HT-29 (cell line): Measurements from ENCODE around the gene ATP6V0A1. TPM values are rescaled to one million over a fixed set of nuclear protein-coding genes. Genes with fewer than 3 reads are reported as not detected.
A peak's percentile ranks its signal among the peaks of the same experiment; 100 is the strongest.
"Not testable (repeated sequence)": the region's sequence is repeated elsewhere in the genome, so short reads cannot be mapped to it uniquely, and the experiment has no call there.

Source experiments
- DNase-seq: peaks from one replicate; pipeline ENCODE4 v3.0.0-alpha.2; 2015; ENCODE audit warnings: low spot score
- total RNA-seq: library from RNA; depleted of rRNA; stranded (reverse); fragments of >200 nt; shearing (Covaris generic); gene quantifications from 2 replicates; pipeline ENCODE4 v1.2.3, GENCODE V29; 2014

Gene ATP6V0A1
- total RNA-seq, 1 experiment from 2014 or later: 38.4 TPM

DNA sequence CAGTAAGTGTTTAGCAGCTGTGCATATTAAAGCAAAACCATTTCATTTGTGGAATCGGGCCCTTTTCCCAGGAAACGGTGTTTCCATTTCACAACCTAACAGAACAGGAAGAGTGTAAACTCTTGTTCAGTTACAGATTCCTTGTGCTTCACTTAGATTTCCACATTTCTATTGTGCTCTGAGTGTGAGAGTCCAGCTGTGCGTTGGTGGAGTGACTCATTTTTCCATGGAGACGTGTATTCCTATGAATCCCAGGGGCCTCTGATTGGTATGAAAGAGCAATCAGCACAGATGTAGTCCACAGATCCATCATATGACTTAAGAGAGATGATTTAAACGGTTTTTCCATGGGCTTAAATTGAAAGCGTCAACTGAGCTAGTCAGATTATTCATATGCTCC, 22.3 kb upstream of the ATP6V0A1 start:
- DNase-seq: no peak

DNA sequence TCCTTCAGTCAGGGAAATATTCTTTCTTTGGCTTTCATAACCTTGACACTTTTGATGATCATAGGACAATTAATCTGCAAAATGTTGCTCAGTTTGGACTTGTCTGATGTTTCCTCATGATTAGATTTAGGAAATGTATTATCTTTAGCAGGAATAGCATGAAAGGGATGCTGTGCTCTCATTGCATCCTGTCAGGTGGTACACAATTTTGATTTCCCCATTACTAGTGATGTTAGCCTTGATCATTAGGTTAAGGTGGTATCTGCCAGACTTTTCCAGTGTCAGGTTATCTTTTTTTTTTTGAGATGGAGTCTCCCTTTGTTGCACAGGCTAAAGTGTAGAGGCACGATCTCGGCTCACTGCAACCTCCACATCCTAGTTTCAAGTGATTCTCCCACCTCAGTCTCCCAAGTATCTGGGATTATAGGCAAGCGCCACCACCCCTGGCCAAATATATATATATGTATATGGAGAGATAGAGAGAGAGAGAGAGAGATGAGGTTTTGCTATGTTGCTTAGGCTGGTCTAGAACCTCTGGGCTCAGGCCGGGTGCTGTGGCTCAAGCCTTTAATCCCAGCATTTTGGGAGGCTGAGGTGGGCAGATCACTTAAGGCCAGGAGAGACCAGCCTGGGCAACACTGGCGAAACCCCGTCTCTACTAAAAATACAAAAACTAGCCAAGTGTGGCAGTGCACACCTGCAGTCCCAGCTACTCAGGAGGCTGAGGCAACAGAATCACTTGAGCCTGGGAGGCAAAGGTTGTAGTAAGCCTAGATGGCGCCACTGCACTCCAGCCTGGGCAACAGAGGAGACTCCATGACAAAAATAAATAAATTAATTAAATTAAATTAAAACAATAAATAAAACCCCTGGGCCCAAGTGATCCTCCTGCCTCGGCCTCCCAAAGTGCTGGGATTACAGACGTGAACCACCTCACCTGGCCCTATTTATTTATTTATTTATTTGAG, 19.8 kb upstream of the ATP6V0A1 start:
- no peak for DNase-seq

DNA sequence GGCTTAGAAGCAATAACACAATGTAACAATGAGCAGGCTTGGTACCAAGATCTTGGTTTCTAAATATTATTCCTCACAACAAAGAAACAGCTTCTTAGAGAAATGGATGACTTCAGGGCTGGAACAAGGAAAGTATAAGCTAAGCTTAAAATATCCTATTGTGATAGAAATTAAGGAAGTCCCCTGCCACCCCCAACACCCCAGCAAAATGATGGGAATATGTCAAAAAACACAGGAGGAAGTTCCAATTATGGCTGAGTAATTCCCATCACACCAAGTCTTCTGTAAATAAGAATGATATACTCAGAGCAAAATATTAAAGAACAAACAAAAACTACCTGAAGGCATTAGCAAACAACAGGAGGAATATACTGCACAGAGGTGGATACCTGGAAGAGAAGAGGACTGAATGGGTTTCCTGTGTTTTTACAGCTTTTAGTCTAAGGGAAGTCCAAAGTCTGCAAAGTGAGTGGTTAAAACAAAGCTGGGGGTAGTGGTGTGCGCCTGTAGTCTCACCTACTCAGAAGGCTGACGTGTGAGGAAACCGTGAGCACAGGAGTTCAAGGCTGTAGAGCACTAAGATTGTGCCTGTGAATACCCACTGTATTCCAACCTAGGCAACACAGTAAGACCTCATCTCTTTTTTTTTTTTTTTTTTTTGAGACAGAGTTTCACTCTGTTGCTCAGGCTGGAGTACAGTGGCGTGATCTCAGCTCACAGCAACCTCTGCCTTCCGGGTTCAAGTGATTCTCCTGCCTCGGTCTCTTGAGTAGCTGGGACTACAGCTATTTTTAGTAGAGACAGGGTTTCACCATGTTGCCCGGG, 17.1 kb upstream of the ATP6V0A1 start:
- no peak for DNase-seq

DNA sequence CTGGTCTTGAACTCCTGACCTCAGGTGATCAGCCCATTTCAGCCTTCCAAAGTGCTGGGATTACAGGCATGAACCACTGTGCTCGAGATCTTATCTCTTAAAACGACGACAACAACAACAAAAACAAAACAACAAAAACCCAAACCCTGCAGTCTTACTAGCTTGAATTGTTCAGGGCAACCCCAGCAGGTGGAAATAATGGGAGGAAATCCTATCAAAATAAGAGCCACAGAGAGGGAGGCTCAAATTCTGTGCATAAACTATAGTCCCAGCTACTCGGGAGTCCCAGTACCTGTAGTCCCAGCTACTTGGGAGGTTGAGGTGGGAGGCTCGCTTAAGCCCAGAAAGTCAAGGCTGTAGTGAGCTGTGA, 16.5 kb upstream of the ATP6V0A1 start:
- no peak for DNase-seq

DNA sequence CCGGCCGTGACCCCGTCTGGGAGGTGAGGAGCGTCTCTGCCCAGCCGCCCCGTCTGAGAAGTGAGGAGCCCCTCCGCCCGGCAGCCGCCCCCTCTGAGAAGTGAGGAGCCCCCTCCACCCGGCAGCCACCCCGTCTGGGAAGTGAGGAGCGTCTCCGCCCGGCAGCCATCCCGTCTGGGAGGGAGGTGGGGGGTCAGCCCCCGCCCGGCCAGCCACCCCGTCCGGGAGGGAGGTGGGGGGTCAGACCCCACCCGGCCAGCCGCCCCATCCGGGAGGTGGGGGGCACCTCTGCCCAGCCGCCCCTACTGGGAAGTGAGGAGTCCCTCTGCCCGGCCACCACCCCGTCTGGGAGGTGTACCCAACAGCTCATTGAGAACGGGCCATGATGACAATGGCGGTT, 9.5 kb upstream of the ATP6V0A1 start:
- not testable (repeated sequence) for DNase-seq

DNA sequence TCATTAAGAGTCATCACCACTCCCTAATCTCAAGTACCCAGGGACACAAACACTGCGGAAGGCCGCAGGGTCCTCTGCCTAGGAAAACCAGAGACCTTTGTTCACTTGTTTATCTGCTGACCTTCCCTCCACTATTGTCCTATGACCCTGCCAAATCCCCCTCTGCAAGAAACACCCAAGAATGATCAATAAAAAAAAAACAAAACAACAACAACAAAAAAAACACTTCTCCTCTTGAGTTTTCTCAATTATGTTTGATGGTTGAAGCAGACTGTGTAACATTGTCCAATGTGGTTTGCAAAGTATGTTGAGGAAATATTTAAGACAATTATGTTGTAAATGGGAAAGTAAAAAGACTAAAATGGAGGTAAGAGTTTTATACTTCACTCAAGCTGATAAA, 8.8 kb upstream of the ATP6V0A1 start:
- not testable (repeated sequence) for DNase-seq

DNA sequence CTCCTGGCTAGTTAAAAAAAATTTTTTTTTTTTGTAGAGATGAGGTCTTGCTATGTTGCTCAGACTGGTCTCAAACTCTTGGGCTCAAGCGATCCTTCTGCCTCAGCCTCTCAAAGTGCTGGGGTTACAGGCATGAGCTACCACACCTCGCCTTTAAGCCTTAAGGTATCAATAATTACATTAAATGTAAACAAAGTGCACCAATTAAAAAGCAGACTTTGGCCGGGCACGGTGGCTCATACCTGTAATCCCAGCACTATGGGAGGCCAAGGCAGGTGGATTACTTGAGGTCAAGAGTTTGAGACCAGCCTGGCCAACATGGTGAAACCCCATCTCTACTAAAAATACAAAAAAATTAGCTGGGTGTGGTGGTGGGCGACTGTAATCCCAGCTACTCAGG, 7.4 kb upstream of the ATP6V0A1 start:
- DNase-seq: not testable (repeated sequence)

DNA sequence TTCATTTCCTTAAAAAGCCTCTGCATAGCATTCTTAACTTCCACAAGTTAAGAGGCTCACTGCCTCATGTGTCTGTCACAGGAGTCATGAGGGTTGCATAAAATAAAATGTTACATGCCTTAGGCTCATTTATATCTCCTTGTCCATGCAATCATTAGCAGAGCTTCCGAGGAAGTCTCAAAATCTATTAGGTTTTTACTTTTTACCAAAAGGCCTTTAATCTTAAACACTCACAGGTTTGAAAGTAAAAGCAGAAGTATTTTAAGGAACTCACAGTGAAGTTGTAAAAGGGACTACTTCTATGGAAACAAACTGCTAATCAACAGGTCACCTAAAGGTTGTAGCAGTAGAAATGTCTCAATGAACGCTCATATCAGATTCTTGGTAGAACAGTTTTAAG, 5.2 kb upstream of the ATP6V0A1 start:
- DNase-seq: no peak

DNA sequence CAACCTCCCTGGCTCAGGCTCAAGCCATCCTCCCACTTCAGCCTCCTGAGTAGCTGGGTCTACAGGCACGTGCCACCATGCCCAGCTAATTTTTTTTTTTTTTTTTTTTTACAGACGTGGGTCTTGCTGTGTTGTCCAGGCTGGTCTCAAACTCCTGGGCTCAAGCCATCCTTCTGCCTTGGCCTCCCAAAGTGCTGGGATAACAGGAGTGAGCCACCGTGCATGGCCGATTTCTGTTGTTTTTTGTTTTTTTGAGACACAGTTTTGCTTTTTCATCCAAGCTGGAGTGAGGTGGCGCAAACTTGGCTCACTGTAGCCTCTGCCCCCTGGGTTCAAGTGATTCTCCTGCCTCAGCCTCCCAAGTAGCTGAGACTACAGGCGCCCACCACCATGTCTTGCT, 3.7 kb upstream of the ATP6V0A1 start:
- not testable (repeated sequence) for DNase-seq

DNA sequence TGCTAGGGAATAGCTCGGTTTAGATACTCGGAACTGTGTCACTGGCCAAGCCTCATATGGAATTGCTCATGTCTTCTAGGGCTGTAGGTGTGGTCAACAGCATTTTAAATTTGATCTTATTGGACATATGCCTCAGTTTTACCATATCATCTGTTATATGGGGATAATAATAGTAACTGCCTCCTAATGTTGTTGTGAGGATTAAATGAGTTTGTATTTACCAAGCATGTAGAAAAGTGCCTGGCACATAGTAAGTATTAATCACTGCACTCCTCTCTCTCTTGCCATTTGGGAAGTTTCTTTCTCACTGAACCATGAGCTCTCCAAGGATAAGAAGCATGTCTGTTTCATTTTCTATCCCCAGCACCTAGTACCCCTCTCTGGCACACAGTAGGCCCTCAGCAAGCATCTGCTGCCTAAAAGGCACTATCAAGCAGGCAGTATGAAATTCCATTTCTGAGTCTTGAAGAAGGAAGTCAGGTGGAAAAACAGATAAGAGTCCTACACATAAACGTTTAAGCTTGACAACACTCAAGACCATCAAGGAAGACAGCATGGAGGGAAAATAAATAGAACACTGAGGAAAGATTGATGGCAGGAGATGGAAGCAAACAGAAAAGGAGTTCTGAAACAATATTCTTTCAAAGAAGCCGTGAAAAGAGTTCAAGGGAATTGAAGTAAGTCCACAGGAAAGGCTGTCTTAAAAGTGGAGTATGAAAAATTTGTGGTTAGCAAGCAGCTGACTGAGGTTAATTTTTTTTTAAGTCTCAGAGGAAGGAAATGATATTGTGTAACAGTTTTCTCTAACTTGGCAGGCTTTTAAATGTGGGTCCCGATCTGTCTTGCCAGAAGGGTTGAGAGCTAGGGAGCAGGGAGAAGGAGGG, 2.2 kb upstream of the ATP6V0A1 start:
- DNase-seq: peak; percentile 34

DNA sequence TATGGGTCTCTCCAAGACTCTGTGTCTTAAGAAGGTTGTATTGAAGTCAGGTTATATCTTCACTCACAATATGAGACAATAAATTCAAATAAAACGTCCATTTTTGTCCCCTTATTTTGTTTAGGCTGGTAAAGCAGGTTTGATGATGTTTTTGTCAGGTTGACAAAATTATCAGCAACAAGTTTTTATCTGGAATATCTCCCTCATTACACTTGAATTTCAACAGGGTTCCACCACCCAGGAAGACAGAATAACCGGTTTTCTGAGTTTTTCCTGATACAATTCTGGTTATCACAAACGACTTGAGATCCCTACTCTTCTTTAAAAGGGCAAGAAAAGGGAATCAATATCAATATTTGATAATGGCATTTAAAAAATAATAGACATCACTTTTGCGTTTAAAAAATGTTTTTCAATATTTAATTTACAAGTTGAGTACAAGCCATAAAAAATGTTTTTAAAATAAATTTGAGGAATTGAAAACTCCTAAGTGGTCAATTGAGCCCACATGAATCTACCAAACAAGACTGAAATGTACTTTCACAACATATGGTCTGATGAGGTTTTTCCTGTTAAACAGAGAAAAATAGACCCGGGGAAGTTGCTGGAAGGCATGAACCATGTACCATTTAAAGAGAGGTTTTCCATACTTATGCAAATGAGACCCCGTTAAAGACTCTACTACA, 1.4 kb upstream of the ATP6V0A1 start:
- DNase-seq: peak; percentile 35

DNA sequence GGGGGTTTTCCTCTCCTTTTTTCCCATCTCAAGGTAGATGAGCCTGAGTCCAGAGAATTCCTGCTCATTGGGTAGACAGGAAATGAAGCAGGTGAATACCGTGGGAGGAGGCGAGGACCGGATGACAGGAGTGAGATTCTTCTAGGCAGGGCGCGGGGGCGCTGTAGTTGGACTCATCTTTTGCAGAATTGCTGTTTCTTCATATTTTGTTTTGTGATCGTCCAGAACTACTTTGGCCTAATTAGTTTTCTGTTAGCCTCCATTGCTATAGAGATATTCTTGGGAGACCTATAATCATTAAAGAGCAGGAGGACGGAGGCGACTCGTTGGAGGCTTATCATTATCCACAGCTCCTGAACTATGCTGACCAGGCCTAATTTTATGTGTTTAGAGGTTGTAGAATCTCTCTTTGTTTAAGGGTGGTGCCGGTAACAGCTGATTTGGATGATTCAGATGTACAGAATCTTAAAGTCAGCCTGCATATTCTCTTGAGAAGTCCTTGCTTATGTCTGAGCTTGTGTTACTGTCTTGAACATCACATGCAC, 650 bp downstream of the ATP6V0A1 start:
- peak; percentile 70 for DNase-seq

DNA sequence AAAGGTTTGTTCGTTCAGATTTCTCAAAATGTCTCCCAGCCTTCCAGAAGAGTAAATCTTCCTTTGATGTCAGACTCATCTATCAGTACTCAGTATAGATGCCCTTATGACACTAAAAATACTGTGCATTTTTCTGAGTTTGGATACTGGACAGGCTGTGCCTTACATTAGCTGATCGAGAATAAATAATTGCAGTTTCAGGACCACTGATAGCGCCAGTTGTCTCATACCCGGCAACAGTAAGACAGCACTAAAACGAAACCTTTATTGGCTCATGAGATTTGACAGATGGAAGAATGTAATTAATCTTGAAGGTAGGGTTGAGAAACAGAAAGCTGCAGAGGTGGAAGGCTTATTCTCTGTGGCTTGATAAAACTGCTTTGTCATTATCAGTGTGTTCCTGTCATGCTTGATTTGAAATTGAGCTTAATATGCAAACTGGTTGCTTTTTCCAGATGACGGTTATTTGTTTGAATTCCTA, 1.2 kb downstream of the ATP6V0A1 start:
- DNase-seq: peak; percentile 41

DNA sequence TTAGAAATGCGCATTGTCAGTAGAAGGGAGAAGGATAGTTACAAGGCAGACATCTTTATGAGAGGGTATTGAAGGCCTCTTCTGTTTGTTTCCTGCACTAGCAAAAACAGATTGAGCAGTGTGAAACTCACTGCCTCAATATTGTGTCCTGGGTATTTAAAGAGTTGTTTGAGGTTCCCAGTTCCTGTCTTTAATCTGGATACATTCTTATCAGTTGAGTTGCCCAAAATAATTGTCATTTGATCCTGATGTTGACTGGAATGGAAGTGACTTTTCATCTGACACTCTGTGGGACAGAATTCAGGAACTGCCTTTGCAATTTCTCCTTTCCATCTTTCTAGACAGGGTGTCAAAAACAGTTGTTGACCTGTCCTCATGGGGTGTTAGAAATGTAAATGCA, 1.7 kb downstream of the ATP6V0A1 start:
- no peak for DNase-seq

DNA sequence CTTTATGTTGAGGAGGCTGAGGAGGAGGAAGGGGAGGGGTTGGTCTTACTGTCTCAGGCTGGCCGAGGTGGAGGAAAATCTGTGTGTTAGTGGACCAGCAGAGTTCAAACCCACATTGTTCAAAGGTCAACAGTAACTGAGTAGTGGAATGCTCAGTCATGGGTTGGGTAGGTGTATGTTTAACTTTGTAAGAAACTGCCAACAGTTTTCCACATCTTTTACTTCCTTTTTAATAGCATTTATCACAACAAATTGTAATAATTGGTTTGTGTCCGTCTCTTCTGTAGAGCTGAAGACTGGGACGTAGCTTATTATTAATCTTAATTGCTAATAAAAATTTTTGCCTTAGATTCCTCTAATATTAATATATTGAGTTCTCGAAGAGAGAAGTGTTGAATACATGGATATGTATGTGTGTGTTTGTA, 5.3 kb downstream of the ATP6V0A1 start:
- DNase-seq: peak; percentile 34

DNA sequence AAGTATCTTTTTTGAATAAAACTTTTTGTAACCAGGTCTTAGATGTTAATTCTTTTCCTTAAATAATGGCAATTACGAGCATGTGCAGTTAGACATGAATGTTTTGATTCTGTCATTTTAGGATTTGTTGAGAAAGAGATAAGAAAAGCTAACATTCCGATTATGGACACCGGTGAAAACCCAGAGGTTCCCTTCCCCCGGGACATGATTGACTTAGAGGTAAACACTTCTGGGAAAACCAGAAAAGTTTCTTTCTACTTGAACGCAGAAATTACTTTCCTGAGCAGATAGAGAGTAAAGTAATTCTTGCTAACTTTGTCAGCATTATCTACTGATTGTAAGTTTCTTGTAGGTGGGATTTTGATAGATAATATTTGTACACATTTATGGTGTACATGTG, 9.2 kb downstream of the ATP6V0A1 start:
- no peak for DNase-seq

DNA sequence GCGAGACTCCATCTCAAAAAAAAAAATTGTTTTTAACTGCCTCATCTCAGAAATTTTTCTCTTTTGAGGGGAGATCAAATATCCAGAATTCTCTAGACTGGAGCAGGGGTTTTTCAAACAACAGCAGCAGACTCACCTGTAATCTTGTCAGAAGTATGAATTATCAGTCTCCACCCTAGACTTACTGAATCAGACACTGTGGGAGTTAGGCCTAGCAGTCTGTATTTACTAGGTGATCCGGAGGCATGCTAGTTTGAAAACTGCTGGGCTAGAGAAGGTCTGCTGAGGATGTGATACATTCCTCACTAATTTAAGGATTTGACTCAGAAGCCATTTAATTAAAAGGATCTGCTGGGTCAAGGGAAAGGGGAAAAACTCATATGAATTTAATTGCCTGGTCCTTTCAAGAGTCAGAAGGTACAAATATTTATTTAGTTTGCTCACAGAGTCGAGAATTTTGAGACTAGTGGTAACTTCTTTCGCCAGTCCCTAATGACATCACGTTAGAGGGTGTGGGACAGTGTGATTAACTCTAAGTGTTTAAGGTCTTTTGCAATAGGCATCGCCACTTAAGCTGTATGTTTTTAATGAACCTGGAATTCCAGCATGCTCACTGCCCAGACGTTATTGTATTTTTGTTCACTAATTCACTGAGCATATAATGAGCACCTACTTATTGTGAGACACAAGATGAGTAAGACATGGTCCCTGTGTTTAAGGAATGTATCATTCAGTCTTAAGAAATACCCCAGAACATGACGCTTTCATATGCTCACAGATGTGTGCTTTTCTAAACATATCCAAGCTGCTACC, 14.2 kb downstream of the ATP6V0A1 start:
- DNase-seq: no peak

DNA sequence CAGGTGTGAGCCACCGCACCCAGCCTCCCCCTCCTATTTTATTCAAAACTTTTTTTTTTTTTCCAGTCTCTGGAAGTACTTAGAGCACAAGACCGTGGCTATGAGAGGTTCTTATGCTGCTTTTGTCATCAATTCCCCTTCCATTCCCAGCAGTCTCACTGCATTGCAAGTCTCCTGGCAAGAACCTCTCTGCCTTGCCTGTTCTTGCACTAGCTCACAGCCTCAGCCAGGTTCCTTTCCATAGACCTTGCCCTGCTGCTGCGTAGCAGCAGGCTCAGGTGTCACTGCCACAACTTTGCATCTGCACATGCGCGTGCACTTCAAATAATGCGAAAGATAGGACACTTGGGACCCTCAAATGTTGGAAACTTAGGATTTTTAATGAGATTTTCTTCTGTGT, 15.6 kb downstream of the ATP6V0A1 start:
- DNase-seq: no peak

DNA sequence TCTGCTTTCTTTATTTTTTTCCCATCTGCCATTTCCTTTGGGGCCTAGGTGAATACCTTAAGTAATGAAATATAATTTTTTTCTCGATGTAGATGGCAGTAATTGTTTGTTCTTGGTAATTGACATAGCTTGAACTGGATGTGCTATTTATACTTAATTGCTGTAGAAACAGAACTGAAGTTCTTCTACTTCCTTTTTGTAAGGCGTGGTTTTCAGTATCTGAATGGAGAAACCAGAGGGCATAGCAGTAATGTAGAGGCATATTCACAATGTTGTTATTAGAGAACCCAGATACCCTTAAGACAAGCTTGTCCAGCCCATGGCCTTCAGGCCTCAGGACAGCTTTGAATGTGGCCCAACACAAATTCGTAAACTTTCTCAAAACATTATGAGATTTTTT, 16.4 kb downstream of the ATP6V0A1 start:
- no peak for DNase-seq

DNA sequence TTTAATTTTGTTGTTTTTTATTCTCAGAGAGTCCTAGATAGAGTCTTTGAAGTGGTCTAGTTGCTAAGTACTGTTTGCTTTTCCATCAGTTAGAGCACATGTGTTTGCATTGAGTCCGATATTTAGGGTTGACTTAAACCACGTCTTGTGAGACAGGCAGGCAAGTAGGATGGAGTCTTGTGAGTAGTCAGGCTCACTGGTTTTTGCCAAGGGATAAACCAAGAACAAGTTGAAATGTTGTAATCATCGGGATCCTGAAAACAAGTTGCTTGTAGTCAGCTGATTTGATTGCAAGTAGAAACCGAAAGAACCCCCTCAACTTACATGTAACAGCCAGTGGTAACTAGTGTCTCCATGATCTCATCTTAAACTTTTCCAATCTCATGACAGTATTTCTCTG, 17.2 kb downstream of the ATP6V0A1 start:
- no peak for DNase-seq
